Medulla oblongata (tissue), 1 donor: ENCODE results near the gene PXDN.
"Not testable (repeated sequence)": the region's sequence is repeated elsewhere in the genome, so short reads cannot be mapped to it uniquely, and the experiment has no call there.

Experiments
- DNase-seq: peaks from one replicate; pipeline ENCODE4 v3.0.0-alpha.2; 2015; ENCODE audit errors: extremely low spot score

Gene PXDN

DNA sequence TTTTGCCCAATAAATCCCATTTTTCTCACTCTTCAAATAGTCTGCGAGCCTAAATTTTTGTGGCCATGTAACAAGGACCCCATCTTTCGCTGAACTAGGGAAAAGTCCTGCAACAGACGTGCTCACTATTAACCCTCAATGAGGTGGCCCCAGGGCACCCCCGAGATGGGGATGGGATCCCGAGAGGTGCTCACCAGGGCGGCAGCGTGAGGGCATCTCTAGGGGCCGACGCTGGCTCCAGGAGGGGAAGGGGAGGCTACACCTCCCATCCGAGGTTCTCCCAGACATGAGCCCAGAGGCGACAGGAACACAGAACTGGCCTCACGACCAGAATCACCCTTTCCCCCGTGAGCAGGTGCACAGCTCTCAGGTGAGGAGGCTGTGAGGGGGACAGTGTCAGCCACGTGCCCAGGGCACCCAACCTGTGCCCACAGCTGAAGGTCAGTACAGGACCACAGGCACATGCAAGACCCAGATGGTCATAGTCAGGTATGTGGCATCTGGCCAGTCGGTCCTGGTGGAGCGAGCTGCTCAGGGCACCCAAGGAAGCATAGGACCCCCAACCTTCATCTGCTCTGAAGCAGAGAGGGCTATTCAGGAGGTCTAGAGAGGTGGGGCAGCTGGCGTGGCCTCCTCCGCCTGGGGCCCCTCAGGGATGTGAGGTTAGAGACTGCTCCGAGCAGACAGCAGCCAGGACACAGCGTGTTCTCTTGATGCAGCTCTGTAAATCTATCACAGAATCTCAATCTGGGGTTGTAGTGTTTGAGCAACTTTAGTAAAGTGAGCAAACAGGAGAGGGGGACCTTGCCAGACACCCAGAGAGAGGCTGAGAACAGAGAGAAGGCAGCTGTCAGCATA lies 62.8 kb downstream of the PXDN start:
- no peak for DNase-seq

- no peak for DNase-seq
These were observed 63.3 kb downstream of the PXDN start for GRCh38 chr2:1681017-1681318.

GRCh38 chr2:1680222-1681016 lies 63.9 kb downstream of the PXDN start:
- no peak for DNase-seq

- DNase-seq, result not testable (repeated sequence)
These were observed 64.8 kb downstream of the PXDN start for GRCh38 chr2:1679488-1680039.

DNA sequence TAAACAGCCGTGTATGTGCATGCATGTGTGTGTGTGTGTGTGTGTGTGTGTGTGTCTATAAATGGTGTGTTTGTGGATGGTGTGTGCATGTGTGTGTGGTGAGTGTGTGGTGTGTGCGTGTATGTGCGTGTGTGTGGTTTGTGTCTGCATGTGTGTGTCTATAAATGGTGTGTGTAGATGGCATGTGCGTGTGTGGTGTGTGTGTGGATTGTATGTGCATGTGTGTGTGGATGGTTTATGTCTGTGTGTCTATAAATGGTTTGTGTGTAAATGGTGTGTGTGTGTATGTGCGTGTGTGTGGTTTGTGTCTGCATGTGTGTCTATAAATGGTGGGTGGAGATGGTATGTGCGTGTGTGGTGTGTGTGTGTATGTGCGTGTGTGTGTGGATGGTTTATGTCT lies 65.2 kb downstream of the PXDN start:
- not testable (repeated sequence) for DNase-seq

DNA sequence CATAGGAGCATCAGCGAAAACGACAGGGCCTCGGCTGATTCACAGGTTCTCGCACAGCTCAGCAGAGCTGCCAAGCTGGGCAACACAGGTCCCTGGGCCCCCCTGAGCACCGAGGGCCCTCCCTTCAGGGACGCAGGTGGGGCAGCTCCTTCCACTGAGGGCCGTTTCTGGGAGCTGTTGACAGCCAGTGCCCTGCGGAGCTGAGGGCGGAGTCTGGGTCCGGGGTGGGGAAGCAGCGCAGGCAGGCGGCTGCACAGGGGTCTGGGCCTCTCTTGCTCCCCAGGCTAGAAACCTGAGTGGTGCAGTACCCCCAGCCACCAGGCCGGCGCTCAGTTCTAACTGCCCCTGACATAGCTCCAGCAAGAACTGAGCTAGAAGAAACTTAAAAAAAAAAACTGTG lies 65.7 kb downstream of the PXDN start:
- no peak for DNase-seq

DNA sequence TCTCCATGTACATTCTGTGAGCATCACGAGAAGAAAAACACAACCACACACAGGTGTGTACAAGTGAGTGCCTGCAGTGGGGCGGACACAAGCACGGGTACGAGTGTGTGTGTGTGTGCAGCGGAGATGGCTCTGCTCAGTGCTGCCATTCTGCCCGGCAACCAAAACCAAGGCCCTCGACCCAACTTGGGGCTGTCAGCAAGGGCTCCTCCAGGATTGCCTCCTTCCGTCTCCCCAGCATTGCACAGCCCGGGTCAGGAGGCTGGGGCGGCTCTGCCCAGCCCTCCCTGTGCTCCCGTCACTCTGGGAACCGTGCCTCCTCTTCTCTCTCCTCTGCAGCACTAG lies 66.5 kb downstream of the PXDN start:
- DNase-seq, result no peak

- DNase-seq, result no peak
These were observed 67.1 kb downstream of the PXDN start for GRCh38 chr2:1676913-1677820.

DNA sequence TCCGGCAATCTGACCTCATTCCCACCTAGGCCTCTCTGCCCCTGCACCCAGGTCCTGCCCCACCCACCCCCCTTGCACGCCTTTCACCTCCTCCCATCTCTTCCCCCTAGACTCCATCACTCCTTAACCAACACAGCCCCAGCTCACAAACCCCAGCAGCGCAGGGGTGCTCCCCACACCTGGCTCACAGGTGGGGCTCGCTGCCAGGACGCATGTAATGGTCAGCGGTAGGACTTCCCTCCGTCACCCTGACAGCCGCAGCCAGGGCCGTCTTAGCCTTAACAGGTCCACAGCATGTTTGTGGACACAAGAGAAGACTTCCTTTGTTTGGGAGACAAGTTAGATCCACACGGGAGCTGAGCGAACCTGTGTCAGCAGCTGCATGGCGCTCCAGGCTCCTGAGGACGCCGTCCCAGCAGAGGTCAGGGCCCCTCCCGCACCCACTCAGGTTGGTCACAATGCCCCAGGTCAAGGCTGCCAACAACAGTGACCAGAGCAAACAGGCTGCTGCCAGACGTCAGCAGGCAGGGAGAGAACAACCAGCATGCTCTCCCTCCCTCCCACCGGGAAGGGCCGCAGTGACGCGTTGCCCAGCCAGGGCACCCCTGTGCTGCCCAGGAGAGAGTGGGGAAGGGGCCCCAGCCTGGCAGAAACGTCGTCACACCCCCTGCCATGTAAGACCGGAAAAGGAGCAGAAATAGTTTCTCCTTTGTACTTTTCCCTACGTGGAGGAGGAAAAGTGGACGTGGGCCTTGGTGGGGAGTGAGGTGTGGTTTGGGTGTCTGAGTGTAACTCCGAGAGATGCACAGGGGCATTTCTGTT lies 68.0 kb downstream of the PXDN start:
- DNase-seq, result no peak

GRCh38 chr2:1675633-1676032 lies 68.7 kb downstream of the PXDN start:
- DNase-seq, result peak; percentile 66

DNA sequence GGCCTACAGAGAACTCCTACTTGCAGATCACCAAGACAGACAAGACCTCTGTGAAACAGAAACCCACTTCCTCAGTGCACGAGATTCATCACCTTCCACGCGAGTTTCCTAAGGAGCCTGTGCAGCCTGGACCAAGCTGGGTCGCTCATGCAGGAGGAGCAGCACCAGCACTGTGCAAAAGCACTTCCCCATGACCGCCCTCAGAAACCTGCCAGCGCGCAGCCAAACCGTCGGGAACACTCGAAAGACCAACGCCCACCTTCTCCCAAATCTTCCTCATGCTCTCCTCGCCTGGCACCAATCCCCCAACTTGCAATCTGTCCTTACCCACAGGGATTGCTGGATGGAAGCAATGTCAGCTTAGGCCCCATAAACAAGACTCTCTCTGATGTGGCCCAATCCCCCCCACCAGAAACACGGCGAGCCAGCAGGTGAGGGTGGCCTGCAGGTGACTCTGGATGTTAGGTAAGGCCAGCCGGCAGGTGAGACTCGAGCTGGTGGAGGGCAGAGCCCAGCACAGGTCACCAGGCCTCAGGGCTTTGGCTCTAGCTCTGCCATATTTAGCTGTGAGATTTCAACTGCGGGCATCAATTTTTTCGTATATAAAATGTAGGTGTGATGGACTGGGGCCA lies 69.4 kb downstream of the PXDN start:
- DNase-seq, result no peak

- DNase-seq, result no peak
These were observed 70.0 kb downstream of the PXDN start for GRCh38 chr2:1674276-1674675.

DNA sequence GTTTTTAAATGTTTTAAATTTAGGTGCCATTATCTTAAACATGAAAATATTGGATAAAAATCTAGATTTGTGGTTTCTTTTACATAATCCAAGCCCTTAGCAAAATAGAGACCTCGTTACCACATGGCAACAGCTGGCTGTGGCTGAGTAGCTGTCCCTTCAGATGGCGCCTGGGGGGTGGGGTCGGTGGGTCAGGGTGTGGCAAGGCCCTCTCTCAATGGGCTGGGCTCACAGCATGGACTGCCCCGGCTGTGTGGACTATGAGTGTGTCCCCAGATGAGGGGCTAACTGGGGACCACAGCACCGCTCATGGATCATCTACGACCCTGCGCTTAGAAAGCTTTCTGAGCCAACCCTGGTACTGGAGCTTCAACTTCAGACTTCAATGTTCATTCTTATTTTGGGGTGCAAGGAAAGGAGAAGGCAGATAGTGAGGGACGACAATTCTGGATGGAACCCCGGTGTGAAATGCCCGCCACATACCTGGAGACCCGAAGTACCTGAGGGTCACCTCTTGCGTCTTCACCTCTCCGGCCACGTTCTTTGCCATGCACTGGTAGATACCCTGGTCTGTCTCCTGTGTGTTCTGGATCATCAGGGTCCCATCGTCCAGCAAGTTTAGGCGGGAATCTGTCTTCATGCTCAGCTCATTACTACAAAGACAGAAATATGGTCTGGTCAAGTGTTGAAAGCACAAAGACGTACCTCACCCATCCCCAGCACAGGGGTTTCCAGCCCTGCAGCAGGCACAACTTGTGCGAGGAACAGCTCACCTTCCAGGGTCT lies 71.0 kb downstream of the PXDN start:
- no peak for DNase-seq

GRCh38 chr2:1672738-1673137 lies 71.6 kb downstream of the PXDN start:
- no peak for DNase-seq

DNA sequence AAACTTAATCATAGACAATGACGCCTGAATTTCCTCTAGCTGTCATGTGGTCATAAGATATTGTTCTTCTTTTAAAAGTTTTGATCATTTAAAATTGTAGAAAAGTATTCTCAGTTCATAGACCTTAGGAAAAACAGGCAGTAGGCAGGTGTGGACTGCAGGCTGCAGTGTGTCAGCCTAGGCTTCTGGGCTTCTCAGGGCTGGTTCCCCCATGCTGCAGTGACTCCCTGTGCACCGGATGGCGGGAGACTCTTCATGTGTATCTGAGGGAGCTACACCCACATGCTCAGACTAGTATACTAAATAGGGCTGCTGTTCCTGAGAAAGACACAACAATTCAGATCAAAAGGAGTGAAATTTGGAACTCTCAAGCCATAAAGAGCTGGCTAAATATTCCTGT lies 72.4 kb downstream of the PXDN start:
- no peak for DNase-seq

DNA sequence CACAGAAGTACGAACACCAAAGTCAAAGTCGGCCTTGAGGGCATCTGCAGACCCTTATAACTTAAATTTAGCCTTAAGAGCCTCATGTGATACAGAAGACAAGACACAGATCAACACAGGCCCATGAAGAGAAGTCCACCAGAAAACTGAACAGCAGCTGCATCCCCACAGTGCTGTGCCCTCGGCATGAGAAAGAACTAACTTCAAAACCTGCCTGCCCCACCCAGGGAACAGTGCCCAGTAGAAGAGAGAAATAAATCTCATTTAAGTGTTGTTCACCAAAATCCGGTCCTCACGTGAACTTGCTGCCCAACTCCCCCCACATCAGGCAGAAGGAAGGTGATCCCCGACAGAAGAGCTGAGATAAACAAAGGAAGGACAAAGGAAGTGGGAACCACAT lies 73.7 kb downstream of the PXDN start:
- DNase-seq, result no peak

GRCh38 chr2:1665761-1666505 lies 78.4 kb downstream of the PXDN start:
- no peak for DNase-seq

GRCh38 chr2:1664698-1665097 lies 79.6 kb downstream of the PXDN start:
- no peak for DNase-seq

DNA sequence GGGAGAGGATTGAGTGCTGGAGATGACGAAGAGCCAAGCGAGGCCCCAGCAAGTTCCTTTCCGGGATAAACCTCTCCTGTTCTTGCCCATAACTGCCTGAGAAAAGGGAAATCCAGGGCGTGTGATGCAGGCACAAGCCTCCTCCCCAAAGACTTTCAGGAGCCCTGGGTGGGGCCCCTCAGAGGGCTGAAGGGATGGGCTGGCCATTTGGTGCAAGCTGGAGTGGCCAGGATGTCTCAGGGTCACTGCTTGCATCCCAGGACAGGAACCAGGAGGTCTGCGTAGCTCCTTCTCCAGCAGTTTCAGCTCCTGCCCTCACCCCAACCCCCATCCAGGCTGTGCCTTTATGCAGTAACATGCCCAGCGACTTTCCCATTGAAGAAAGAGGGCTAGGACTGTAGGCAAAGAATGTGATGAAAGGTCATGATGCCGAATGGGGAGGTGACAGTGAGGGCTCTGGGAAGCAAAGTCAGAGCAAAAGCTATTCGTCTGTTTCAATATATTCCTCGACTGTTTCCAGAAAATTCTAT lies 80.2 kb downstream of the PXDN start:
- DNase-seq, result no peak
